Measurements from ENCODE around the gene DNAJB1. TPM values are rescaled to one million over a fixed set of nuclear protein-coding genes. Genes with fewer than 3 reads are reported as not detected.

The DNAJB1 gene
- total RNA-seq, 1 experiment from 2014 or later = 122 TPM

GRCh38 chr19:14511229-14511593 lies 7.0 kb downstream of the DNAJB1 start:
- DNase-seq (ENCODE audit: low spot score) = no peak
- no peaks in the 10 kb centered on the region for H3K27me3 ChIP-seq (replicated peaks; ENCODE audit: insufficient read depth, low read depth, low read length, poor library complexity)
- ChIA-PET POLR2A (ENCODE audit: low non-redundant PET) (no interaction called here), CTCF (no interaction called here)
- peaks cover 26% of the 10 kb centered on the region for H3K36me3 ChIP-seq (ENCODE audit: insufficient read depth, low read length, poor library complexity, severe bottlenecking)
- BruUV-seq (replicated peaks) = no TSS peak
- intact Hi-C loops (cut with micrococcal nuclease; ENCODE audit: unreplicated experiment) = no loop called here
- no peak overlapping the region for H3K27ac ChIP-seq (ENCODE audit: low read depth, low read length, poor library complexity, severe bottlenecking)
- TF ChIP-seq CTCF (conservative IDR thresholded peaks at IDR 0.05; ENCODE audit: low read depth, low read length) (no peak), EZH2 (IDR thresholded peaks at IDR 0.05; ENCODE audit: borderline replicate concordance, low read depth, low read length, poor library complexity, severe bottlenecking) (no peak)
- H3K4me1 ChIP-seq (ENCODE audit: insufficient read depth, low read length, poor library complexity, severe bottlenecking) = peaks cover 6% of the 10 kb centered on the region
- H3K9me3 ChIP-seq (ENCODE audit: low read depth, low read length, poor library complexity, severe bottlenecking) = no peaks in the 10 kb centered on the region
- no peak overlapping the region for H3K4me3 ChIP-seq (ENCODE audit: low read depth, low read length, poor library complexity, severe bottlenecking)

GRCh38 chr19:14510311-14511228 lies 7.6 kb downstream of the DNAJB1 start:
- TF ChIP-seq CTCF (conservative IDR thresholded peaks at IDR 0.05; ENCODE audit: low read depth, low read length) (no peak), EZH2 (IDR thresholded peaks at IDR 0.05; ENCODE audit: borderline replicate concordance, low read depth, low read length, poor library complexity, severe bottlenecking) (no peak)
- POLR2A ChIA-PET (ENCODE audit: low non-redundant PET) = interaction anchor here (0.8 kb wide), 1 partner anchor 841 kb away, joined by 17 read pairs; no protein-coding TSS in a partner anchor
- no peaks in the 10 kb centered on the region for H3K4me1 ChIP-seq (ENCODE audit: insufficient read depth, low read length, poor library complexity, severe bottlenecking)
- H3K9me3 ChIP-seq (ENCODE audit: low read depth, low read length, poor library complexity, severe bottlenecking) = no peaks in the 10 kb centered on the region
- no TSS peak for BruUV-seq (replicated peaks)
- CTCF ChIA-PET = interaction anchor here (0.6 kb wide), 1 partner anchor 288 kb away, joined by 6 read pairs; no protein-coding TSS in a partner anchor
- intact Hi-C loops (cut with micrococcal nuclease; ENCODE audit: unreplicated experiment) = no loop called here
- H3K36me3 ChIP-seq (ENCODE audit: insufficient read depth, low read length, poor library complexity, severe bottlenecking) = peaks cover 20% of the 10 kb centered on the region
- H3K27ac ChIP-seq (ENCODE audit: low read depth, low read length, poor library complexity, severe bottlenecking) = no peak overlapping the region
- no peak for DNase-seq (ENCODE audit: low spot score)
- H3K4me3 ChIP-seq (ENCODE audit: low read depth, low read length, poor library complexity, severe bottlenecking) = no peak overlapping the region
- no peaks in the 10 kb centered on the region for H3K27me3 ChIP-seq (replicated peaks; ENCODE audit: insufficient read depth, low read depth, low read length, poor library complexity)

- Histone ChIP-seq H3K27ac (ENCODE audit: low read depth, low read length, poor library complexity, severe bottlenecking) (no peak overlapping the region), H3K27me3 (replicated peaks; ENCODE audit: insufficient read depth, low read depth, low read length, poor library complexity) (no peaks in the 10 kb centered on the region), H3K4me1 (ENCODE audit: insufficient read depth, low read length, poor library complexity, severe bottlenecking) (no peaks in the 10 kb centered on the region), H3K36me3 (ENCODE audit: insufficient read depth, low read length, poor library complexity, severe bottlenecking) (no peaks in the 10 kb centered on the region), H3K4me3 (ENCODE audit: low read depth, low read length, poor library complexity, severe bottlenecking) (no peak overlapping the region), H3K9me3 (ENCODE audit: low read depth, low read length, poor library complexity, severe bottlenecking) (no peaks in the 10 kb centered on the region)
- BruUV-seq (replicated peaks) = no TSS peak
- TF ChIP-seq EZH2 (IDR thresholded peaks at IDR 0.05; ENCODE audit: borderline replicate concordance, low read depth, low read length, poor library complexity, severe bottlenecking) = no peak
- no peak for TF ChIP-seq CTCF (conservative IDR thresholded peaks at IDR 0.05; ENCODE audit: low read depth, low read length)
- CTCF ChIA-PET = interaction anchor here (0.5 kb wide), 1 partner anchor 100 kb away, joined by 3 read pairs; no protein-coding TSS in a partner anchor
- POLR2A ChIA-PET (ENCODE audit: low non-redundant PET) = no interaction called here
- intact Hi-C loops (cut with micrococcal nuclease; ENCODE audit: unreplicated experiment) = no loop called here
- no peak for DNase-seq (ENCODE audit: low spot score)
These were observed 10.3 kb downstream of the DNAJB1 start for GRCh38 chr19:14507704-14508542.

All from A673 (cell line).